Type B pancreatic cell (in vitro differentiated cells): ENCODE results near the gene PPP1R26. TPM values are rescaled to one million over a fixed set of nuclear protein-coding genes. Genes with fewer than 3 reads are reported as not detected.
A peak's percentile ranks its signal among the peaks of the same experiment; 100 is the strongest.

Experiments used
- DNase-seq: peaks from one replicate; pipeline ENCODE4 v3.0.0; 2021; ENCODE audit warnings: mixed read lengths; ENCODE audit not compliant: unreplicated experiment; ENCODE audit errors: extremely low spot score
- H3K27ac Mint-ChIP-seq: 2 replicates; pipeline ENCODE4 v1.8.0; 2021; ENCODE audit warnings: mild to moderate bottlenecking, mixed read lengths
- H3K27me3 Mint-ChIP-seq: 2 replicates; pipeline ENCODE4 v1.8.0; 2021; ENCODE audit warnings: mixed read lengths
- H3K36me3 Mint-ChIP-seq: 2 replicates; pipeline ENCODE4 v1.8.0; 2021; ENCODE audit warnings: mixed read lengths
- H3K4me1 Mint-ChIP-seq: one replicate; pipeline ENCODE4 v1.8.0; 2021; ENCODE audit warnings: mixed read lengths; ENCODE audit not compliant: unreplicated experiment
- H3K4me3 Mint-ChIP-seq: 2 replicates; pipeline ENCODE4 v1.8.0; 2021; ENCODE audit warnings: mild to moderate bottlenecking, mixed read lengths
- H3K9me3 Mint-ChIP-seq: 2 replicates; pipeline ENCODE4 v1.8.0; 2021; ENCODE audit warnings: mixed read lengths
- total RNA-seq: library from RNA; stranded (reverse); gene quantifications from 2 replicates; pipeline ENCODE4 v1.2.1, GENCODE V29; 2021; ENCODE audit warnings: low replicate concordance
- TF ChIP-seq, protein P1 (sequence below): fragments of 200-600 bp; sonication (generic); conservative IDR thresholded peaks from 2 replicates; pipeline ENCODE4 v1.5.0; 2021; ENCODE audit warnings: antibody characterized with exemption, mild to moderate bottlenecking

PPP1R26 gene
- total RNA-seq, 1 donor from 2014 or later = 24.2 TPM

DNA sequence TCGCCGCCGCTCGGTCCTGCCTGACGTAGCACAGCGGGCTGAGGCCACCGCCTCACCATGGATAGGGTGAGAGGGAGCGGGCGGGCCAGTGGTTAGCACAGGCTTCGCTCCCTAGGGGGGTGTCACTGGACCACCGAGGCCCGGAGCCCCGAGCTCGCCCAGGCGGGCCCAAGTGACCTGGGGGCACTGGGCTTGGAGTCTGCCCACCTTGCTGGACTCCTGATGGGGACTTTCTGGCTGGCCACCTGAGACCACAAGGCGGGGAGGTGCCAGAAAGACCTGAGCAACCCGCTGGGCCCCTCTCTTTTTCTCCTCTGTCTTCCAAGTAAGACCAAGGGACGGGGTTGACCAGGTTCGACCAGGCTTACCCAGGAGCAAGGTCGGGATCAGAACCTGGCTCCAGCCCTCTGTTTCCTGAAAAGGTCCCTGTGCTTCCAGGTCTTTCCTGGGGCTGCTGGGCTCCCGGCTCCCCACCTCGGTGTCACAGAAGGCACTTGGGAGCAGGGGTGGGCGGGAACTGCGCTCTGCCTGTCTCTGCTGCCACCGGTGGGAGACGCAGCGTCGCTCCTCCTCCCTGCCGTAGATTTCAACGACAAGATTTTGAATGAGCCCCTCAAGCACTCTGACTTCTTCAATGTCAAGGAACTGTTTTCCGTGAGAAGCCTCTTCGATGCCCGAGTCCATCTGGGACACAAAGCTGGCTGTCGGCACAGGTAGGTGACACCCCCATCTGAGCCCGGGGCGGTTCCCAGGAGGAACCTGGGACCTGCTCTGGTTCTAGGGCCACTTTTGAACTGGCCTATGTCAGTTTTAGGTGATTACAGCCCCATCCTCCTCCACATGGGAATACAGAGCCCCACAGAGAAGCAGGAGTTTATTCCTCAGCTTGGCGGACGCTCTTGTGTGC lies 21.9 kb downstream of the PPP1R26 start:
- Mint-ChIP-seq H3K9me3 (no peaks in the 10 kb centered on the region), H3K27me3 (no peaks in the 10 kb centered on the region), H3K4me1 (peaks cover 16% of the 10 kb centered on the region), H3K36me3 (no peaks in the 10 kb centered on the region), H3K4me3 (peak overlapping the region; percentile 89), H3K27ac (peak overlapping the region; percentile 39)
- DNase-seq = no peak
- TF ChIP-seq, protein P1, sequence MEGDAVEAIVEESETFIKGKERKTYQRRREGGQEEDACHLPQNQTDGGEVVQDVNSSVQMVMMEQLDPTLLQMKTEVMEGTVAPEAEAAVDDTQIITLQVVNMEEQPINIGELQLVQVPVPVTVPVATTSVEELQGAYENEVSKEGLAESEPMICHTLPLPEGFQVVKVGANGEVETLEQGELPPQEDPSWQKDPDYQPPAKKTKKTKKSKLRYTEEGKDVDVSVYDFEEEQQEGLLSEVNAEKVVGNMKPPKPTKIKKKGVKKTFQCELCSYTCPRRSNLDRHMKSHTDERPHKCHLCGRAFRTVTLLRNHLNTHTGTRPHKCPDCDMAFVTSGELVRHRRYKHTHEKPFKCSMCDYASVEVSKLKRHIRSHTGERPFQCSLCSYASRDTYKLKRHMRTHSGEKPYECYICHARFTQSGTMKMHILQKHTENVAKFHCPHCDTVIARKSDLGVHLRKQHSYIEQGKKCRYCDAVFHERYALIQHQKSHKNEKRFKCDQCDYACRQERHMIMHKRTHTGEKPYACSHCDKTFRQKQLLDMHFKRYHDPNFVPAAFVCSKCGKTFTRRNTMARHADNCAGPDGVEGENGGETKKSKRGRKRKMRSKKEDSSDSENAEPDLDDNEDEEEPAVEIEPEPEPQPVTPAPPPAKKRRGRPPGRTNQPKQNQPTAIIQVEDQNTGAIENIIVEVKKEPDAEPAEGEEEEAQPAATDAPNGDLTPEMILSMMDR = no peak

DNA sequence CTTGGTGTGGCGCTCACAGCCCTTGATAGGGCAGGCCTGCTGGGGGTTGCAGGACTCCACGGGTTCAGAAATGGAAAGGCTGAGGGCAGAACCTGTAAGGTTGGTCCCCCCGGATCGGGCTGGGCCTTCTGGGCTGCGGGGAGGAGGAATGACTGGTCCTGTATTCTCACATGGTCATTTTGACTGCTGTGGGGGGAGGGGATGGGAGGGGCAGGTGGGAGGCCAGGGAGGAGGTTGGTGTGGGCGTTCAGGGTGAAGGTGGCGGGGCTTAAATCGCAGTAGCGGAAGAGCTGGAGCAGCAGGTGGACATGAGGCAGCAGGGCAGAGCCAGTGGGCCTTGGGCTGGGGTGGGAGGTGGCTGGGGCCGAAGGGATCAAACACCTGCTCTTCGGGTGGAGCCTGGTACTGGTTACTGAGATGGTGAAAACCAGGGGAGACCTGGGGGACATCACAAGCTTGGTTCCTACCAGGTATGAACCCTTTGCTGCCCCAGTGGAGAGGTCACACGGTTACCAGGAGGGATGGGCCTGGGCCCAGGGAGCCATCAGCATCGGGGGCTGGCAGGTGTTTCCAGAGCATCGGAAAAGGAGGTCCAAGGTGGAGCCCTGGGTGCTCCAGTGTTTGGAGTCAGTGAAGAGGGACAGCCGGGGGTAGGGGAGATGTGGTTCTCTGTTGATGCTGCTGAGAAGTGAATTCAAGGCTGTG lies 22.7 kb downstream of the PPP1R26 start:
- TF ChIP-seq, protein P1 = no peak
- no peak for DNase-seq
- no peaks in the 10 kb centered on the region for H3K27me3 Mint-ChIP-seq
- H3K27ac Mint-ChIP-seq = no peak overlapping the region
- H3K4me3 Mint-ChIP-seq = peak overlapping the region; percentile 89
- H3K36me3 Mint-ChIP-seq = no peaks in the 10 kb centered on the region
- no peaks in the 10 kb centered on the region for H3K9me3 Mint-ChIP-seq
- H3K4me1 Mint-ChIP-seq = peaks cover 16% of the 10 kb centered on the region

DNA sequence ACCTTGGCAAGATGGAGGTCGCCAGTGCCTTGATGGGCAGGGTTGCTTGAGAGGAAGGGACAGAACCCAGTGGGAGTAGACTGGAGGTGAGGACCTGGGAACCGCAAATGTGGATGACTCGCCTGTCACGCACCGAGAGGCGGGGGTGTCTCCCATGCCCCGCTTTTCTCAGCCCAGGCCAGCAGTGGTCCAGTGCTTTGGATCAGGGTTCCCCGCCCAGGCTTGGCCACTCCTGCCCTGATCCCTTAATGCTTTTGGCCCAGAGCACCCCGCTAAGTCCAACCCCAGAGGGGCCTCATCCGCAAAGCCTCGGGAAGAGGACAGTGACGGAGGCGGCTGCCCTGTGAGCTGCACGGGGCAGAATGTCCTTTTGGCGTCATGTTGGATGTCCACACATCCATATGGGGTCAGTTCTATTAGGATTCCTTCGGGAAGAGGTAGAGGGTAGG lies 23.3 kb downstream of the PPP1R26 start:
- Mint-ChIP-seq H3K4me1 (peaks cover 16% of the 10 kb centered on the region), H3K27ac (no peak overlapping the region), H3K27me3 (no peaks in the 10 kb centered on the region), H3K36me3 (no peaks in the 10 kb centered on the region), H3K4me3 (peak overlapping the region; percentile 57), H3K9me3 (no peaks in the 10 kb centered on the region)
- no peak for DNase-seq
- TF ChIP-seq, protein P1 = no peak

DNA sequence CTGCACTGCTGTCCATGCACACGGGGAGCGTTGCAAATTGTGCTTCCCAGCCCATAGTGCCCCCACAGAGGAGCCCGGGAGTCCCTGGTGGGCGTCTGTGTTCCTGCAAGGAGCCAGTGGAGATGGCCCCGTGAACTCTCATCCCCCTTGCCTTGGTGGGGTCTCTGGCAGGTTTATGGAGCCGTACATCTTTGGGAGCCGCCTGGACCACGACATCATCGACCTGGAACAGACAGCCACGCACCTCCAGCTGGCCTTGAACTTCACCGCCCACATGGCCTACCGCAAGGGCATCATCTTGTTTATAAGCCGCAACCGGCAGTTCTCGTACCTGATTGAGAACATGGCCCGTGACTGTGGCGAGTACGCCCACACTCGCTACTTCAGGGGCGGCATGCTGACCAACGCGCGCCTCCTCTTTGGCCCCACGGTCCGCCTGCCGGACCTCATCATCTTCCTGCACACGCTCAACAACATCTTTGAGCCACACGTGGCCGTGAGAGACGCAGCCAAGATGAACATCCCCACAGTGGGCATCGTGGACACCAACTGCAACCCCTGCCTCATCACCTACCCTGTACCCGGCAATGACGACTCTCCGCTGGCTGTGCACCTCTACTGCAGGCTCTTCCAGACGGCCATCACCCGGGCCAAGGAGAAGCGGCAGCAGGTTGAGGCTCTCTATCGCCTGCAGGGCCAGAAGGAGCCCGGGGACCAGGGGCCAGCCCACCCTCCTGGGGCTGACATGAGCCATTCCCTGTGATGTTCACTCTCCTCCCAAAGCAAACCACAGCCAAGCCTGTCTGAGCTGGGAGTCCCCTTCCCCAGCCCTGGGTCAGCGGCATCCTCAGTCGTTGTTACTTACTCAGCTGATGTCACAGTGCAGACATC lies 24.0 kb downstream of the PPP1R26 start:
- no peaks in the 10 kb centered on the region for H3K9me3 Mint-ChIP-seq
- no peak for DNase-seq
- no peak overlapping the region for H3K27ac Mint-ChIP-seq
- peak overlapping the region; percentile 52 for H3K4me3 Mint-ChIP-seq
- H3K4me1 Mint-ChIP-seq = peaks cover 16% of the 10 kb centered on the region
- TF ChIP-seq, protein P1 = no peak
- H3K27me3 Mint-ChIP-seq = no peaks in the 10 kb centered on the region
- no peaks in the 10 kb centered on the region for H3K36me3 Mint-ChIP-seq
